GM18511 (cell line): ENCODE data around the gene NUDT13.
"Not testable (repeated sequence)": the region's sequence is repeated elsewhere in the genome, so short reads cannot be mapped to it uniquely, and the experiment has no call there.

Source experiments
- ATAC-seq: cut with Tn5 transposase; IDR thresholded peaks from one replicate; pipeline ENCODE4 v1.9.1; 2021; ENCODE audit warnings: mild to moderate bottlenecking, moderate library complexity; ENCODE audit not compliant: unreplicated experiment

NUDT13 gene

DNA sequence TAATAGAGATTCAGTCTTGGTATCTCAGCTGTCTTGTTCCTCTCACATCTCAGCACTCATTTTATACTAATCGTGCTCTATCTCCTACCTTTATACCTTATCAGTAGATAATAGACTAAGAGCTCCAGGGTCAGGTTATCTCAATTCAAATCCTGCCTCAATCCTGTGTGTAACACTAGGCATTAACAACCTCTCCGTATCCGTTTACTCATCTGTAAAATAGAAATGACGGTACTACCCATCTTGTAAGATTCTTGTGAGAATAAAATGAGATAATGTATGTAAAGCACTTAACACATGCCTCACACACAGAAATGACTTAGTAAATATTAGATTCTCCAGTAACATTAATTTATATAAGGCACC is 13.0 kb upstream of the NUDT13 start:
- ATAC-seq: peak; percentile 8

DNA sequence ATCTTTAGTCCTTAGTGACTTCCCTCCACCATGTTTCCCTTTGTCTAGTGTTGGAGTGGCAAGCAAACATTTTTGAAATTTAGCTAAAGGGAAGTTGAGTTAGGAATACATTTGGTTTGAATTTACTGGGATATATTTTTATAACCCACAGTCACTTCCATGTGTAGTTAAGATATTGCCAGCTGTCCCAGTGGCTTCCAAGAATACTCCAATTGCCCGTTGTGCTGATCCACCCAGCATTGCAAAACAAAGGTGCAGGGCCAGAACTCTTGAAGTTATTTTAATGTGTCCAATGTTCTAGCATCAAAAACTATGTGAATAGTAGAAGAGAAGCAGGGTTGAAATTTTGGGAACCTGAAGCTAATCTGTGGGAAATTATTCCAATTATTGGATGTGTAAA is 11.1 kb upstream of the NUDT13 start:
- ATAC-seq: no peak

DNA sequence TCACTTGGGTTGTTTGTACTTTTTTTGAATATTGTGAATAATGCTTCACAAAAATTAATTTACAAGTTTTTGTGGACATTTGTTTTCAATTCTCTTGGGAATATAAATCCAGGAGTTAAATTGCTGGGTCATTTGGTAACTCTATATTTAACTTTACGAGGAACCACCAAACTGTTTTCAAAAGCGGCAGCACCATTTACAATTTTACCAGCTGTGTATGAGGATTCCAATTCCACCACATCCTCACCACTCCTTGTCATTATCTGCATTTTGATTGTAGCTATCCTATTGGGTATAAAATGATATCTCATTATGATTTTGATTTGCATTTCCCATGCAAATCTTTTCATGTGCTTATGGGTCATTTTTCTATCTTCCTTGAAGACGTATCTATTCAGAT is 4.0 kb upstream of the NUDT13 start:
- ATAC-seq: no peak

DNA sequence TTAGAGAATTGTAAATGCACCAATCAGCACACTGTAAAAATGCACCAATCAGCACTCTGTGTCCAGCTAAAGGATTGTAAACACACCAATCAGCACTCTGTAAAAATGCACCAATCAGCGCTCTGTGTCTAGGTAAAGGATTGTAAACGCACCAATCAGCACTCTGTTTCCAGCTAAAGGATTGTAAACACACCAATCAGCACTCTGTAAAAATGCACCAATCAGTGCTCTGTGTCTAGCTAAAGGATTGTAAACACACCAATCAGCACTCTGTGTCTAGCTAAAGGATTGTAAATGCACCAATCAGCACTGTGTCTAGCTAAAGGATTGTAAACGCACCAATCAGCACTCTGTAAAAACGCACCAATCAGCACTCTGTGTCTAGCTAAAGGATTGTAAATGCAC is 1.0 kb upstream of the NUDT13 start:
- ATAC-seq: not testable (repeated sequence)

DNA sequence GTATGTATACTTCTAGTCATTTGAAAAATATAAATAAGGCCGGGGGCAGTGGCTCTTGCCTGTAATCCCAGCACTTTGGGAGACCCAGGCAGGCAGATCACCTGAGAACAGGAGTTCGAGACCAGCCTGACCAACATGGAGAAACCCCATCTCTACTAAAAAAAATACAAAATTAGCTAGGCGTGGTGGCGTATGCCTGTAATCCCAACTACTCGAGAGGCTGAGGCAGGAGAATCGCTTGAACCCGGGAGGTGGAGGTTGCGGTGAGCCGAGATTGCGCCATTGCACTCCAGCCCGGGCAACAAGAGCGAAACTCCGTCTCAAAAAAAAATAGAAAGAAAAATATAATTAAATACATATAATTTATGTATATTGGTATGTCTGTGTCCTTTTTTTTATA is 1.8 kb downstream of the NUDT13 start:
- ATAC-seq: not testable (repeated sequence)

DNA sequence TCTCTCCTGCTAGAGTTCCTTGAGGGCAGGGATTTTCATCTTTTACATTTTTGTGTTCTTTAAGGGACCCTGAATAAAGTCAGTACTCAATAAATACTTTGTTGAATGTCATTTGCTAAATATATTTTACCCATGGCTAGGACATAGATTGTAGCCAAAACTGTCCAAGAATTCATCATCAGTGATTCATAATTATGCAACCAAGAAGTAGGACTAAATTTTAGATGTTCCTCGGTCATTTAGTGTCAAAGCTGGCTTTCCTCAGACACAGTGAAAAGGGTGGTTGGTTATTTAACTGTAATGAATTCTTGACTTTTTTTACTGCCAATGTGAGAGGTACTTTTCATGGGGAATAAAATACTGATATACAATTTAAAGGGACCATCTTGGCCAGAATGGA is 3.3 kb downstream of the NUDT13 start:
- ATAC-seq: no peak

DNA sequence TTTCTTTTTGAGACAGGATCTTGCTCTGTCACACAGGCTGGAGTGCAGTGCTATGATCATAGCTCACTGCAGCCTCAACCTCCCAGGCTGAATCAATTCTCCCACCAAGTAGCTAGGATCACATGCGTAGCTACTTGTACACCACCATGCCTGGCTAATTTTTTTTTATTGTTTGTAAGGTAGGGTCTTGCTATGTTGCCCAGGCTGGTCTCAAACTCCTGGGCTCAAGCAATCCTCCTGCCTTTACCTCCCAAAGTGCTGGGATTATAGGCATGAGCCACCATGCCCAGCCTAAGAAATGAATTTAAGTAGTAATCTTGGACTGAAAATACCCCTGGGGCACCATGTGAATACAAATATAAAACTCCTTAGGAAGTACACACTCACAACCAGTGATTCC is 5.8 kb downstream of the NUDT13 start:
- no peak for ATAC-seq

DNA sequence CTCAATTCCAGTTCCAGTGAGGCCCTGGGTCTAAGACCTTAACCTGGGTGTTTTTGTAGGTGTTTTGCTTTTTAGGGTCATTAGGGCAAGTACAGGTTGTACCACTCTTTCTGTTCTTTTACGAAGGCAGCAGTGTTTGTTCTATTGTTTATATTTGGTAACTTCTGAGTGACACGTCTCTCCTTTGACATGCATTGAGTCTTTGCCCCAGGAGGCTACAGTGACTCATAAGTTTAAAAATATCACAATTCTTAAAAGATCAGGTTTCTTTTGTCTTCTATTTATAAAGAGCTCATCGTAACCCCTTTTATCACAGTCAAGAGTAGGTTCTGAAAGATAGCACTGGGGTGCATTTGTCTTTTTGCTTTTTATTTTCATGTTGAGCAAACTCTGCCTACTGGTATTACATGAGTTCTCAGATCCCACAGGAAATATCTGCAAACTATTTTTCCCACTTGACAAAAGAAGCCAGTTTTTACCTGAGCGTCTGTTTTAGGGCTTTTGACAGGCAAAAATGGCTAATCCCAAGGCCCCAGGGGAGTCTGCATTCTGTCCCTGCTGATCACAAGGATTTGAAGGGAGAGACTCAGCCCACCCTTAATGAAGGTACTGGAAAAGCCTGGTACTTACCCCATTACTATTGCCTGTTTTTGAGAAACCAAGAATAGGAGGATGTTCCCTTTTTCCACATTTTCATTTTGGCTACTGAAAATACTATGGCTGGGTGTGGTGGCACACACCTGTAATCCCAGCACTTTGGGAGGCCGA is 7.9 kb downstream of the NUDT13 start:
- ATAC-seq: peak; percentile 85

DNA sequence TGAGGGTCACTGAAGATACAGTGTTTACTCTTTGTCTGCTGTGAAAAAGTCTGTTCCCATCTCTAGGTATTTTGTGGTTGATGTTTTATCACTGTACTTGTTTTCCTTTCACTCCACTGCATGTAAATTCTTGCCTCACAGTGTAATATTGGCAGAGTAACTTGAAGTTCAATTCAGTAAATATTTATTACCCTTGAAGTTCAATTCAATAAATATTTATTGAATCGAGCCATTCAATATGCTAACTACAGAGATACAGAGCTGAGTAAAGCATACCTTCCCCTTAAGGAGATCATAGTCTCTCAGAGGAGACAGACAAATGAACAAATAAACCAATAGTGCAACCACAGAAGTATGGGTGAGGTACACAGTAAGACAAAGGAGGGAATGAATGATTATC is 9.2 kb downstream of the NUDT13 start:
- no peak for ATAC-seq

DNA sequence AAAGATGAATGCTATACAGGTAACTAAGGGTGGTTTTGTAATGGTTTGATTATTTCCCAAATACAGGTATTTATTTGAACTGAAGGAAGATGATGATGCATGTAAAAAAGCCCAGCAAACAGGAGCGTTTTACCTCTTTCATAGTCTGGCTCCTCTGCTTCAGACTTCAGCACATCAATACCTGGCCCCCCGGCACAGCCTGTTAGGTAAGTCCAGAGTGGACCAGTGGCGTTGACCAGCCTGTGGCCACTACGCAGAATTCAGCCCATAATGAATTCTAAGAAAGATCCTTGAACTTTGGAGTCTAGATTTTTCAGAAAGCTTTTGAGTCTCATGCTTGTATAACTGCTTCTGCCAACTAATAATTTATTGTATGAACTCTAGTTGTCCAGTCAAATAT is 9.7 kb downstream of the NUDT13 start:
- ATAC-seq: no peak

DNA sequence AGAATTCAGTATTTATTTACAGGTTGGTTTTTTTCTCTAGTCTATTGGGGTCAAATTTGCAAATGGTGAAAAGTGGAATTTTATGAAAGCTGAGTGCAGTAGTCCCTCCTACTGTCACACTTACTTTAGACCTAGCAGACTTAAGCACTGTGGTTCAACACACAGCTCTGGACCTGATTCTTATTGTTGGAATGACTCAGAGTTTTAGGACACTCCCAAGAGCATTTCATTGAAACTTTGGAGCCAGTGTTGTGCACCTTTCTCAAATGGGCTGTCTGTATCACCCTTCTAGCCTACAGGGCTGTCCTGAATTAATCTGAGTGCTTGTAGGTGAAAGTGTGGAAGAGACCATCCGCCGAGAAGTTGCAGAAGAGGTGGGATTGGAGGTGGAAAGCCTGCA is 16.1 kb downstream of the NUDT13 start:
- ATAC-seq: no peak

DNA sequence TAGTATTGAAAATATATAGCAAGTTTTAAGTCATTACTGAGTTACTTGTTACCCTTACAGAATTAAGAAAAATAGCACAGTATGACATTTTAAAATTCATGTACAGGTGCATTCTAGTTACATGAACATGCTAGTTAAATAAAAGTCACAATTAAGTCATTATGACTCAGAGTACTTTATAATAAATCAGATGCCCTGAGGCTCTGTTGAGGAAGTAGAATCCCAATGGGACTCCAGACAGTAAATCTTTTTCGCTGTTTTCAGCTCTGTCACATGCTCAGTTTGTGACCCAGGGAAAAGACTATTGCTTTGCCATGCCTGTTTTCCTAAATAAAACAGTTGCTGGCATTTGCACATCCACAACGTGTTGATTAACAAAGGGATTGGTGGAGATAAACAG is 21.0 kb downstream of the NUDT13 start:
- ATAC-seq: no peak

DNA sequence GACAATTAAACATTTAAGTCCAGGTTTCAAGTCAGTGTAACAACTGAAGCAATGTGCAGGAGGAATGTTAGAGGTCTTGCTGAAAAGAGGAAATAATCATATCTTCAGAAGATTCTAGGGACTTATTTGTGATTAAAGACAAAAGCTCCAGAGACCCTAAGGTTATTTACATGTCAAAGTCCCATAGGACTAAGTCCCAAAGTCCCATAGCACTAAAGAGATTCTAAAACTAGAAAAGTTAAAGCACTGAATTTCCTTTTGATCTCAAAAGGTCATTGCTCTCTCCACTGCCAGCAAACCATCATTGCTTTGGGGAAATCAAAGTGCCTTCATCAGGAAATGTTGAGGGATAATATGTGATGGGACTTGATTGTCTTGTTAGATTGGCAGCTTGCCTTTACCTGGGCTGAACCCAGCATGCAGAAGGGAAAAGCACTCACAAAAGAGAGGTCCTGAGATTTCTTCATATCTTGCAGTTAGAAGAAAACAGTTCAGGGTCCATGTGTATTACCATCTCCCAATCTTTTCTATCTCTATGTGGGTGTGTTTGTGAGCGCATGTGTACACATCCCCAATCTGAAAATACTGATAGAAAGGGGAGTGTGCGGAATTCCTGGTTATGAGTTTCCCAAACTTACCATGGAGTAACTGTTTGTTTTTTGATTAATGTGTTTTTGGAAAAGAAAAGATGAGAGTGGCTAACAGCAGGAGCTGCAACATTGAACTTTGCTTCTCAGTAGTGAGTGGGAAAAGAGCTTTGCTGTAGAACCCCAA is 21.8 kb downstream of the NUDT13 start:
- no peak for ATAC-seq

DNA sequence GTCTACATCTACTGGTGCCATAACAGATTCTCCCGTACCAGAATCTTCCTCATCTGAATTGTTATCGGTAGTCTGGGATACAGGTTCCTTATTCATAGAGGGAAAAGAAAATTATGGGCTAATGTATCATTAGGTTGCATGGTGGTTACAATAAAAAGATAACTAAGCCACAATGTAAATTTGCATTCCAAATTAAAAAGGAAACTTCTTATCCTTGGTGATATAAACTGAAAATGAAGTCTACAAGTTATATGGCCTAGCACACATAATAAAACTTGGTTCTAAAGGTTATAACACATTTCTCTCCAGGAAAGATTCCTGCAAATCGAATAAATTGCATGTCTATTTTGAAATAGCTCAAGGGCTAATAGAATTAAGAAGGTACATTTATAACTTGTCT is 24.5 kb downstream of the NUDT13 start:
- no peak for ATAC-seq

DNA sequence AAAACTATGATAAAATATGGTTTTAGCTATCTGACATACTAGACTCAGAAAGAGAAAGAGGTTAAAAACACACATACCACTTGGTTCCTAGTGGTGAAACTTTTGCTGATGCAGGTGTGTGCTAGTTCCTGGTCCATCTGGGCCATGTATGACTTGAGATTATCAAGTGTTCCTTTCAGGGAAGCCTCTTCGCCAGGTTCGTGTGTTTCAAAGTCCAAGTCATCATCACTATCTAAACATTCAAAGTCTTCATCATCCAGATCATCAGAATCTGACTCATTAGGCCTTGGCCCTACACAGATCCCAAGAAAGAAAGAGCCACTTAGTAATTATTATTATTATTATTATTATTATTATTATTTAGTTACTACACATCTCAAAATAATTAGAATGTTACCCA is 26.4 kb downstream of the NUDT13 start:
- no peak for ATAC-seq

DNA sequence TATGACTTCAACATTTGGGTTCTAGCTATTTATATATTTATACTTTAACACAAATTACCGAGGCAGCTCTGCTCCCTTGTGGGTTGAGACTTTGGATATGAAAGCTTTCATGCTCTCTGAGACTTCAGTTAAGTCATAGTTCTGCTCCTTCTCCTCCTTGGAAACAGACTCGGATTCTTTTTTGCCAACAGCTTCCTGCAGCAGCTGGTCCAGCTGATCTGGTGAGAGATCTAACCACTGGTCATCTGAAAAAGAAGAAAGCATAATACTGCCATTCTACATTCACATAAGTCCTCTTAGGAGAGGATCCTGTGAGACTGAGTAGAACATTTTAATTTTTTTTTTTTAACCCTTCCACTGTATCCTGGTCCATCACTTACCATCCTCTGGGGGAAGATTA is 29.0 kb downstream of the NUDT13 start:
- no peak for ATAC-seq

DNA sequence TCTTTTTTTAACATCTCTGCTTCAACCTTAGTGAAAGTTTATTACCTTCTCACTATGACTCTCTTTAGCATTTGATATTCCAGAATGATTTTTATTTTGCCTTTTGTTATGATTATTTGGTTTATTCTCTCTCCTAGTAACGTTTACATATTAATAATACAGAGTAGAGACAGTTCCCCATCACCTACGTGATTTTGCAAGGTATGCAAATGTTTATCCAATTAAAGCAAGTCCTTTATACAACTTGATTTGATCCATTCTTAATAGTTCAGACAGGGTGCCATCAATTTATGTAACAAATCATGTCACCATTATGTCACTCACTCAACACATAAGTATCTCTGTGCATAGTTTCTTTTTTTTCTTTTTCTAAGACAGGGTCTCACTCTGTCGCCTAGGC is 31.3 kb downstream of the NUDT13 start:
- no peak for ATAC-seq

DNA sequence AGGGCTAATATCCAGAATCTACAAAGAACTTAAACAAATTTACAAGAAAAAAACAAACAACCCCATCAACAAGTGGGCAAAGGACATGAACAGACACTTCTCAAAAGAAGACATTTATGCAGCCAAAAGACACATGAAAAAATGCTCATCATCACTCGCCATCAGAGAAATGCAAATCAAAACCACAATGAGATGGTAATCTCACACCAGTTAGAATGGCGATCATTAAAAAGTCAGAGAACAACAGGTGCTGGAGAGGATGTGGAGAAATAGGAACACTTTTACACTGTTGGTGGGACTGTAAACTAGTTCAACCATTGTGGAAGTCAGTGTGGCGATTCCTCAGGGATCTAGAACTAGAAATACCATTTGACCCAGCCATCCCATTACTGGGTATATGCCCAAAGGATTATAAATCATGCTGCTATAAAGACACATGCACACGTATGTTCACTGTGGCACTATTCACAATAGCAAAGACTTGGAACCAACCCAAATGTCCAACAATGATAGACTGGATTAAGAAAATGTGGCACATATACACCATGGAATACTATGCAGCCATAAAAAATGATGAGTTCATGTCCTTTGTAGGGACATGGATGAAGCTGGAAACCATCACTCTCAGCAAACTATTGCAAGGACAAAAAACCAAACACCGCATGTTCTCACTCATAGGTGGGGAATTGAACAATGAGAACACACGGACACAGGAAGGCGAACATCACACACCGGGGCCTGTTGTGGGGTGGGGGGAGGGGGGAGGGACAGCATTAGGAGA is 40.6 kb downstream of the NUDT13 start:
- not testable (repeated sequence) for ATAC-seq

DNA sequence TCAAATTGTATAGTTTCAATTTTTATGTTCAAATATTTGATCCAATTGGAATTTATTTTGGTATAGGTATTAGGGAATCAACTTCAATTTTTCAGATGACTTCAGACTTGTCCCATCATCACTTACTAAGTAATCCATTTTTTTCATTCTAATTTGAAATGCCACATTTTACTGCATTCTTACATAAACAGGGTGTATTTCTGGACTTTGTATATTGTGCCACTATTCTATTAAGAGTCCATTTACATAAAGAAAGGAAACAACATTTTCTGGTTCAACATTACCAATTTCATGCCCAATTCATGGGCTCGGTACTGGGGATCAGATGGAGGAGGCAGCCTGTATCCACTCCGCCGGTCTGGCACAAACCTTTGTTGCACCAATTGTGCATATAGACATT is 41.8 kb downstream of the NUDT13 start:
- ATAC-seq: no peak

DNA sequence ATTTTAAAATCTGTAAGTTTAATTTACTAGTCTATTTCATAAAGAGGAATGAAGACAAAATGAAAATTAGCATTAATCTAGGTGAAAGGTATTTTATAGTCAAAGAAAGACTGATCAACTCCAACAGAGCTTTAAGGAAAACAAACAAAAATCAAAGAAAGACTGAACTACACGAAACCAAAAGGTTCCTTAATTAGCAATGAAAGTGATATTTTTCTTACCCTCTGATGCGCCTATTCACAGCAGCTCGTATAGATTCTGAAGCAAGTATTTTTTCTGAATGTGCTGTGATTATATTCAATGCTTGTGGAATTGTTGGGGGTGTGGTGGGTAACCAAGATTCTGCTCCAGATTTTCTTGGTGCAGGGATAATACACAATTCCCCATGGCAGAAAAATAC is 45.8 kb downstream of the NUDT13 start:
- no peak for ATAC-seq

DNA sequence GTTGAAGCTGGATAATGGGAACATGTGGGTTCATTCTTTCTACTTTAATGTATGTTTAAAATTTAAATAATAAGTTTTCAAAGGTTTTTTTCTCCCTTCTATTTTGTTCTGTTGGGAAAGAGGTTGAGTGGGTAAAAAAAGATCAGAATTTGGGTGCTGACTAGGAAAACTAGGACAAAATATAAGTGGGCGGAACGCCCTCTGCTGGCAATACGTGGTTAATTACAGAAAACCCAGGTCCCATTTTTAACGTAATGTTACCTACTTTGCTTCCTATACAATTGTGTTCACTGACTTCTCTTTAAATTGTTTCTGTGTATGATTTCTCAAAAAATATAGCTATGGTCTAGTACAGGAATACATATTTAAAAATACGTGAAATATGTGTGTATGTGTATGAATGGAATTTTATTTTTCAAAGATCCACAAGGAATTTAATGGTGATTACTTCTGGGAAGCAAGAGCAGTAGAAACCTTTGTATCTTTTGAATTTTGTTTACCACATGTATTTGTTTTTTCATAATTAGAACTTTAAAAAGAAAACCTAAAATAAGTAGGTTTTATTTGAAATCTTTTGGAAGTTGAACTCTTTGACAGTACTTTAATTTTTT is 48.9 kb downstream of the NUDT13 start:
- ATAC-seq: no peak
